ENCODE results near the gene VILL.

Gene VILL

DNA sequence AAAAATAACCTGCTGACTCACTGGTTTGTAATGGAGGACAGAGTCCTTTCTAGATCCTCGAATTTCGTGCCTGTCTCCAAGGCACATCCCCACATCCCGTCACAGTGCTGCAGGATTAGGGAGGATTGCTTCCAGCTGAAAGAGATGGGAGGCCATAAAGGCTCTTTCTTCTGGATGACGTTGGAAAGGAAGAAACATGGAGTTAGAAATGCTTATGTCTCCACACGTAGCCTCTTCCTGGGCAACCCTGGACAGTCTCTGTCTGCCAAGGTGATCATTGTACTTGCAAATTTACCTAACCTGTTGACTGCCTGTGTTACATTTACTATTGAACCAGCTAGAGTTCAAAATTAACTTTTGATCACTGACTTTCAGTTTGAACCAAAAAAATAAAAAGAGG lies 27.6 kb upstream of the VILL start:
- H3K9me3 ChIP-seq (ENCODE audit: control insufficient read depth in 5 of 5, low read length in 5 of 5): no peaks in the 10 kb centered on the region
- no peak overlapping the region for H3K4me3 ChIP-seq (ENCODE audit: low read depth in 1 of 5, low read length in 5 of 5)
- H3K27me3 ChIP-seq (ENCODE audit: control insufficient read depth in 5 of 5, insufficient read depth in 4 of 5, low read length in 5 of 5): no peaks in the 10 kb centered on the region
- no peak overlapping the region for H3K9ac ChIP-seq (ENCODE audit: low read length in 5 of 5)
- H3K36me3 ChIP-seq (ENCODE audit: control insufficient read depth in 5 of 5, insufficient read depth in 5 of 5, low read length in 5 of 5): peaks cover 0 to 8% (median 3%) of the 10 kb centered on the region in 5 donors
- H3K27ac ChIP-seq (ENCODE audit: low read depth, low read length): no peak overlapping the region
- H3K4me1 ChIP-seq (ENCODE audit: control insufficient read depth in 5 of 5, insufficient read depth in 5 of 5, low read length in 5 of 5): peaks cover 0 to 25% (median 0%) of the 10 kb centered on the region in 5 donors

DNA sequence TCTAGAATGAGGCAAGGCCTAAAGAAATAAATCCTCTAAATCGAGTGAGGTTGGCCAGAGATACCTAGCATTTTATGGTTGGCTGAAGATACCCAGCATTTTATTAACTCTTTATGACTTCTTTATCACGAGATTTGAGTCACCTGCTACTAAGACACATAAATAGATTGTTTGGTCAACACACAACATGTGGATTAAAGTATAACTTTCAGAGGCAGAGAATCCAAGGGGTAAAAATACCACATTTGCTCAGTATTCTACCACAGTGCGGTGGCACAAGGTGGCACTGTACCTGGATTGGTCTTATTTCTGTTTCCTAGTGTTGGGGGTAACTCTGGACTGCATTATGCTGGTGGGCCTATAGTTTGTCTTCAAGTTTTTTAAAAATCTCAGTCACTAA lies 27.0 kb upstream of the VILL start:
- Histone ChIP-seq H3K36me3 (ENCODE audit: control insufficient read depth in 5 of 5, insufficient read depth in 5 of 5, low read length in 5 of 5) (peaks cover 0 to 8% (median 3%) of the 10 kb centered on the region in 5 donors), H3K4me3 (ENCODE audit: low read depth in 1 of 5, low read length in 5 of 5) (no peak overlapping the region), H3K9me3 (ENCODE audit: control insufficient read depth in 5 of 5, low read length in 5 of 5) (no peaks in the 10 kb centered on the region), H3K27me3 (ENCODE audit: control insufficient read depth in 5 of 5, insufficient read depth in 4 of 5, low read length in 5 of 5) (no peaks in the 10 kb centered on the region), H3K27ac (ENCODE audit: low read depth, low read length) (no peak overlapping the region), H3K4me1 (ENCODE audit: control insufficient read depth in 5 of 5, insufficient read depth in 5 of 5, low read length in 5 of 5) (peaks cover 0 to 31% (median 0%) of the 10 kb centered on the region in 5 donors), H3K9ac (ENCODE audit: low read length in 5 of 5) (no peak overlapping the region)

DNA sequence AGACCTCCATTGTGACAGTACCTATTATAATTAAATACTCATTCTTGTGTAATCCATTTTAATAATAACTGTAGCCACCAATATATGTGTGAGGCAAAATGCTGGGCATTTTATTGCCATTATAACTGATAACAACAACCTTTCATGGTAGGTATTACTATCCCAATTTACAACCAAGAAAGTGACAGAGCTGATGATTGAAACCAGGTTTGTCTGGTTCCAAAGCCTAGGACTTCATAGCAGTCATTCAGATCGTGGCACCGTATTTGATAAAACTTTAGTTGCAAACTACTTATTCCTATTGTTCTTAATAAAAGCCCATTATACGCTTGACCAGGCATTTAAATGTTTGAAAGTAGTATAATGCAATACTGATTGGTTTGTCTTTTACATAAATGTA lies 26.4 kb upstream of the VILL start:
- H3K36me3 ChIP-seq (ENCODE audit: control insufficient read depth in 5 of 5, insufficient read depth in 5 of 5, low read length in 5 of 5): peaks cover 0 to 8% (median 3%) of the 10 kb centered on the region in 5 donors

GRCh38 chr3:37964716-37965115 lies 25.9 kb upstream of the VILL start:
- H3K9ac ChIP-seq (ENCODE audit: low read length in 5 of 5): no peak overlapping the region

More for the DNA sequence above, 26.4 kb upstream of the VILL start:
- H3K27me3 ChIP-seq (ENCODE audit: control insufficient read depth in 5 of 5, insufficient read depth in 4 of 5, low read length in 5 of 5): no peaks in the 10 kb centered on the region
- H3K4me1 ChIP-seq (ENCODE audit: control insufficient read depth in 5 of 5, insufficient read depth in 5 of 5, low read length in 5 of 5): peaks cover 0 to 36% (median 2%) of the 10 kb centered on the region in 5 donors
- no peak overlapping the region for H3K9ac ChIP-seq (ENCODE audit: low read length in 5 of 5)
- H3K4me3 ChIP-seq (ENCODE audit: low read depth in 1 of 5, low read length in 5 of 5): no peak overlapping the region
- no peak overlapping the region for H3K27ac ChIP-seq (ENCODE audit: low read depth, low read length)
- no peaks in the 10 kb centered on the region for H3K9me3 ChIP-seq (ENCODE audit: control insufficient read depth in 5 of 5, low read length in 5 of 5)

DNA sequence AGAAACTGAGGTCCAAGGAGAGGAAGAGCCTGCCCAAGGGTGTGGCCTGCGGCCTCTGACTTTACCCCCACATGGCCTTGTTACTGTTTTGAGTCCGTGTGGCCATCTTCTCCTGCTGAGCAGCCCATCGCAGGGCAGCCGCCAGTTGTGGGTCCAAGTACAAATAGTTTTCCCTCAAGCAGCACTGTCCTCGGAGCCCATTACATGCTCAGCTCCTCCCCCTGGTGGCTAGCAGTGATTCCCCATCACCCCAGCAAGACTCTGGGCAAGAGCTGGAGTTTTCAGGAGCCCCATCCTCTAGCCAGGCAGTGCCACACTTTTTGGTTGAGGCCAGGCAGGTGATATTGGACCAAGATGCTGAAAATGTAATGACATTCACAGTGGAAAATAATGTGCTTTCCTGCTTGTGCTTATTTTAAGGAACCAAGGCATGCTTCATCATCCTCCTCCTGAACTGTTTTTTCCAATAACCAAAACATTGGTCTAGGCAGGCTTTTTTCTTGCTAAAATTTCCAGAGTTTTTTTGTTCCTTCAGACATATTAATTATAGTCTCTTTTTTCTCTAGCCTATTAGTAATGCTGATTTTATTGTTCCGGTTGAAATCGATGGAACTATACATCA lies 23.2 kb upstream of the VILL start:
- Histone ChIP-seq H3K4me3 (ENCODE audit: low read depth in 1 of 5, low read length in 5 of 5) (no peak overlapping the region), H3K27ac (ENCODE audit: low read depth, low read length) (no peak overlapping the region), H3K27me3 (ENCODE audit: control insufficient read depth in 5 of 5, insufficient read depth in 4 of 5, low read length in 5 of 5) (no peaks in the 10 kb centered on the region), H3K36me3 (ENCODE audit: control insufficient read depth in 5 of 5, insufficient read depth in 5 of 5, low read length in 5 of 5) (peaks cover 0 to 24% (median 14%) of the 10 kb centered on the region in 5 donors), H3K9ac (ENCODE audit: low read length in 5 of 5) (no peak overlapping the region), H3K9me3 (ENCODE audit: control insufficient read depth in 5 of 5, low read length in 5 of 5) (no peaks in the 10 kb centered on the region), H3K4me1 (ENCODE audit: control insufficient read depth in 5 of 5, insufficient read depth in 5 of 5, low read length in 5 of 5) (peaks cover 0 to 32% (median 5%) of the 10 kb centered on the region in 5 donors)

More at GRCh38 chr3:37964716-37965115, 25.9 kb upstream of the VILL start:
- H3K4me3 ChIP-seq (ENCODE audit: low read depth in 1 of 5, low read length in 5 of 5): no peak overlapping the region
- H3K27ac ChIP-seq (ENCODE audit: low read depth, low read length): no peak overlapping the region
- no peaks in the 10 kb centered on the region for H3K27me3 ChIP-seq (ENCODE audit: control insufficient read depth in 5 of 5, insufficient read depth in 4 of 5, low read length in 5 of 5)
- peaks cover 0 to 42% (median 5%) of the 10 kb centered on the region in 5 donors for H3K4me1 ChIP-seq (ENCODE audit: control insufficient read depth in 5 of 5, insufficient read depth in 5 of 5, low read length in 5 of 5)
- H3K36me3 ChIP-seq (ENCODE audit: control insufficient read depth in 5 of 5, insufficient read depth in 5 of 5, low read length in 5 of 5): peaks cover 0 to 8% (median 3%) of the 10 kb centered on the region in 5 donors
- H3K9me3 ChIP-seq (ENCODE audit: control insufficient read depth in 5 of 5, low read length in 5 of 5): no peaks in the 10 kb centered on the region

DNA sequence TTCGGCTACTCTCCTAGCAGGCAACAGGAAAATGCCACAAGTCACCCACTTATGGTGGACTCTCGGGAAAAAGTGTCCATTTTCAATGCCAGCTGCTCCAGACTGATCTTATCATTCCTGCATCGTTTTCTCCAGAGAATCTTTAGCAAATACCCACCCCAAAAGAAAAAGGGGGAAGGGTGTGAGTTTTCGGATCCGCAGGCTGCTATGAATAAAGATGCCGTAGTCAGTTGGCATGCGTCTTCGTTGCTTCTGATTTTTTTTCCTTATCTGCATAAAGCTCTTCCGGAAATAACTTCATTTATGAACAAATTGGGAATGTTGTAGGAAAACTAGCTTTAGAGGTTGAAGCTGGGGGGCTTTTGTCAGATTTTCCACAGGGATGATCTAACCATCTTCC lies 22.4 kb upstream of the VILL start:
- Histone ChIP-seq H3K4me1 (ENCODE audit: control insufficient read depth in 5 of 5, insufficient read depth in 5 of 5, low read length in 5 of 5) (peaks cover 0 to 31% (median 5%) of the 10 kb centered on the region in 5 donors), H3K36me3 (ENCODE audit: control insufficient read depth in 5 of 5, insufficient read depth in 5 of 5, low read length in 5 of 5) (peaks cover 0 to 25% (median 14%) of the 10 kb centered on the region in 5 donors), H3K9ac (ENCODE audit: low read length in 5 of 5) (no peak overlapping the region), H3K9me3 (ENCODE audit: control insufficient read depth in 5 of 5, low read length in 5 of 5) (no peaks in the 10 kb centered on the region), H3K27me3 (ENCODE audit: control insufficient read depth in 5 of 5, insufficient read depth in 4 of 5, low read length in 5 of 5) (no peaks in the 10 kb centered on the region), H3K27ac (ENCODE audit: low read depth, low read length) (no peak overlapping the region), H3K4me3 (ENCODE audit: low read depth in 1 of 5, low read length in 5 of 5) (no peak overlapping the region)

- Histone ChIP-seq H3K9me3 (ENCODE audit: control insufficient read depth in 5 of 5, low read length in 5 of 5) (no peaks in the 10 kb centered on the region), H3K4me1 (ENCODE audit: control insufficient read depth in 5 of 5, insufficient read depth in 5 of 5, low read length in 5 of 5) (peaks cover 0 to 31% (median 5%) of the 10 kb centered on the region in 5 donors), H3K36me3 (ENCODE audit: control insufficient read depth in 5 of 5, insufficient read depth in 5 of 5, low read length in 5 of 5) (peaks cover 0 to 29% (median 17%) of the 10 kb centered on the region in 5 donors), H3K27me3 (ENCODE audit: control insufficient read depth in 5 of 5, insufficient read depth in 4 of 5, low read length in 5 of 5) (no peaks in the 10 kb centered on the region), H3K4me3 (ENCODE audit: low read depth in 1 of 5, low read length in 5 of 5) (no peak overlapping the region), H3K9ac (ENCODE audit: low read length in 5 of 5) (peak overlapping the region in 1 of 5 donors; percentile 34), H3K27ac (ENCODE audit: low read depth, low read length) (no peak overlapping the region)
Measured at GRCh38 chr3:37968813-37969595, 21.6 kb upstream of the VILL start.

DNA sequence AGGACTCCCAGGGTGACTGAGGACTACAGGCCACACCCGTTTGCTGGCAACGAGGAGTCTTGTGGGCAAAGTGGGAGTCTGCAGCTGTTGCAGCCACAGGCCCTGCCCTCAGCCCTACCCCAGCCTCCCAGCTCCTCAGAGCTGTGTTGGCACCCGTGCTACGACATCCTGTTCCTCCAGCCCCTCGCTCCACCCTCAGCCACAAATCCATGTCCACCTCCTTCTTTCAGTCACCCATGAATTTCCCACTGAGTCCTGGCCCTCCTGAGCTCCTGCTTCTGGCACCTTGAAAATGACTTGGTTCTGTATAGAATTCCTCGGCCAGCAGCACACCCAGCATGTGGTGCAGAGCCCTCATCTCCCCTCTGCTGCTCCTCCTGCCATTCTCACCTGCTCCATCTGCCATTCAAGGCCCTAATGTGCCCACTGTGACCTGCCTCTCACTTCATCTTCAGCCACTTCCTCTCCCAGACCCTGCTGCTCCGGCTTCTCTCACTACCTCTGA lies 20.9 kb upstream of the VILL start:
- Histone ChIP-seq H3K9me3 (ENCODE audit: control insufficient read depth in 5 of 5, low read length in 5 of 5) (no peaks in the 10 kb centered on the region), H3K9ac (ENCODE audit: low read length in 5 of 5) (peak overlapping the region in 1 of 5 donors; percentile 37), H3K27ac (ENCODE audit: low read depth, low read length) (no peak overlapping the region), H3K4me3 (ENCODE audit: low read depth in 1 of 5, low read length in 5 of 5) (no peak overlapping the region), H3K27me3 (ENCODE audit: control insufficient read depth in 5 of 5, insufficient read depth in 4 of 5, low read length in 5 of 5) (no peaks in the 10 kb centered on the region), H3K36me3 (ENCODE audit: control insufficient read depth in 5 of 5, insufficient read depth in 5 of 5, low read length in 5 of 5) (peaks cover 0 to 33% (median 17%) of the 10 kb centered on the region in 5 donors), H3K4me1 (ENCODE audit: control insufficient read depth in 5 of 5, insufficient read depth in 5 of 5, low read length in 5 of 5) (peaks cover 0 to 33% (median 5%) of the 10 kb centered on the region in 5 donors)

- Histone ChIP-seq H3K27me3 (ENCODE audit: control insufficient read depth in 5 of 5, insufficient read depth in 4 of 5, low read length in 5 of 5) (no peaks in the 10 kb centered on the region), H3K9ac (ENCODE audit: low read length in 5 of 5) (no peak overlapping the region), H3K9me3 (ENCODE audit: control insufficient read depth in 5 of 5, low read length in 5 of 5) (no peaks in the 10 kb centered on the region), H3K36me3 (ENCODE audit: control insufficient read depth in 5 of 5, insufficient read depth in 5 of 5, low read length in 5 of 5) (peaks cover 0 to 32% (median 17%) of the 10 kb centered on the region in 5 donors), H3K27ac (ENCODE audit: low read depth, low read length) (no peak overlapping the region), H3K4me1 (ENCODE audit: control insufficient read depth in 5 of 5, insufficient read depth in 5 of 5, low read length in 5 of 5) (peaks cover 0 to 31% (median 5%) of the 10 kb centered on the region in 5 donors), H3K4me3 (ENCODE audit: low read depth in 1 of 5, low read length in 5 of 5) (no peak overlapping the region)
Measured at GRCh38 chr3:37970802-37971201, 19.8 kb upstream of the VILL start.

GRCh38 chr3:37971467-37971866 lies 19.1 kb upstream of the VILL start:
- no peak overlapping the region for H3K9ac ChIP-seq (ENCODE audit: low read length in 5 of 5)
- H3K4me3 ChIP-seq (ENCODE audit: low read depth in 1 of 5, low read length in 5 of 5): no peak overlapping the region
- H3K27me3 ChIP-seq (ENCODE audit: control insufficient read depth in 5 of 5, insufficient read depth in 4 of 5, low read length in 5 of 5): no peaks in the 10 kb centered on the region
- H3K27ac ChIP-seq (ENCODE audit: low read depth, low read length): no peak overlapping the region
- peaks cover 0 to 31% (median 5%) of the 10 kb centered on the region in 5 donors for H3K4me1 ChIP-seq (ENCODE audit: control insufficient read depth in 5 of 5, insufficient read depth in 5 of 5, low read length in 5 of 5)
- peaks cover 0 to 35% (median 21%) of the 10 kb centered on the region in 5 donors for H3K36me3 ChIP-seq (ENCODE audit: control insufficient read depth in 5 of 5, insufficient read depth in 5 of 5, low read length in 5 of 5)
- no peaks in the 10 kb centered on the region for H3K9me3 ChIP-seq (ENCODE audit: control insufficient read depth in 5 of 5, low read length in 5 of 5)

All from subcutaneous abdominal adipose tissue (tissue), 5 donors.